GM13976 (cell line): ENCODE measurements around the gene TTC39B.

ENCODE experiments used
- DNase-seq: peaks from one replicate; pipeline ENCODE4 v3.0.0; 2012; ENCODE audit warnings: low spot score
- in situ Hi-C: fragments of 300-500 bp; cut with MboI; formaldehyde crosslinking; loops from one replicate; pipeline ENCODE4 v1.12.0; 2022; ENCODE audit warnings: low sequenced_read_pairs, mixed read lengths, inconsistent platforms; ENCODE audit not compliant: unreplicated experiment
- TF ChIP-seq, protein P1 (sequence below): IDR thresholded peaks from 2 replicates; pipeline ENCODE4 v1.5.1; 2012; ENCODE audit warnings: borderline replicate concordance, mild to moderate bottlenecking; ENCODE audit not compliant: insufficient read depth; ENCODE audit errors: extremely low read depth, missing control alignments, control extremely low read depth

Gene TTC39B

DNA sequence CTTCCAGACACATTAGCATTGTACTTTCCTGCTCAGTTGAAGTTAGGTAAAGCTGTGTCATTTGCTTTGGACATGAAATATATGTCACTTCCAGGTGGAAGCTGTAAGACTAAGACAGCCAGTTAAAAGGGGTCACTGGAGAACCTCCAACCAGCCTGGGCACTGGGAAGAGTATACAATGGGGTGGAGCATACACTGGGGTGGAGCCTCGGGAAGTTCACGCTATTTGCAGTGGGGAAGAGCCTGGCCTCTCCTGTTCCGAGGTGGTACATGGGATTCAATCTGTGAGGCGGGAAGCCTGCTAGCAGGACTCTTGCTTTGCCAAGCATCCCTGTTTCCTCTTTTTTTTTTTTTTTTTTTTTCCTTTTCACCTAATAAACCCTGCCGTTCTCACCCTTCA is 145.3 kb downstream of the TTC39B start:
- TF ChIP-seq, protein P1, sequence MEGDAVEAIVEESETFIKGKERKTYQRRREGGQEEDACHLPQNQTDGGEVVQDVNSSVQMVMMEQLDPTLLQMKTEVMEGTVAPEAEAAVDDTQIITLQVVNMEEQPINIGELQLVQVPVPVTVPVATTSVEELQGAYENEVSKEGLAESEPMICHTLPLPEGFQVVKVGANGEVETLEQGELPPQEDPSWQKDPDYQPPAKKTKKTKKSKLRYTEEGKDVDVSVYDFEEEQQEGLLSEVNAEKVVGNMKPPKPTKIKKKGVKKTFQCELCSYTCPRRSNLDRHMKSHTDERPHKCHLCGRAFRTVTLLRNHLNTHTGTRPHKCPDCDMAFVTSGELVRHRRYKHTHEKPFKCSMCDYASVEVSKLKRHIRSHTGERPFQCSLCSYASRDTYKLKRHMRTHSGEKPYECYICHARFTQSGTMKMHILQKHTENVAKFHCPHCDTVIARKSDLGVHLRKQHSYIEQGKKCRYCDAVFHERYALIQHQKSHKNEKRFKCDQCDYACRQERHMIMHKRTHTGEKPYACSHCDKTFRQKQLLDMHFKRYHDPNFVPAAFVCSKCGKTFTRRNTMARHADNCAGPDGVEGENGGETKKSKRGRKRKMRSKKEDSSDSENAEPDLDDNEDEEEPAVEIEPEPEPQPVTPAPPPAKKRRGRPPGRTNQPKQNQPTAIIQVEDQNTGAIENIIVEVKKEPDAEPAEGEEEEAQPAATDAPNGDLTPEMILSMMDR: no peak
- DNase-seq: no peak
- in situ Hi-C loops: no loop called here

DNA sequence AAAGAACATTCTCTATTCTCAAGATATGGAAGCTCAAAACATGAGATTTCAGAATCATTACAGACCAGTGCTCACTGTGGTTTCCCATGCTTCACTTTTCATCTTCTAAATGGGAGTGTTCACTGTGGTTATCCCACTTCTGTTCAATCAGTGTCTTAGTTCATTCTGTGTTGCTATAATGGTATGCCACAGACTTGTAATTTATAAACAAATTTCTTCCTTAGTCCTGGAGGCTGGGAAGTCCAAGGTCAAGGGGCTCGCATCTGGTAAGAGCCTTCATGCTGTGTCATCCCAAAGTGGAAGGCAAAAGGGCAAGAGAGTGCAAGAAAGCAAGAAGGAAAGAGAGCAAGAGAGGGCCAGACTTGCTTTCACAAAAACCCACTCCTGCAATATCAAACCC is 146.3 kb downstream of the TTC39B start:
- TF ChIP-seq, protein P1: no peak
- in situ Hi-C loops: no loop called here
- no peak for DNase-seq

DNA sequence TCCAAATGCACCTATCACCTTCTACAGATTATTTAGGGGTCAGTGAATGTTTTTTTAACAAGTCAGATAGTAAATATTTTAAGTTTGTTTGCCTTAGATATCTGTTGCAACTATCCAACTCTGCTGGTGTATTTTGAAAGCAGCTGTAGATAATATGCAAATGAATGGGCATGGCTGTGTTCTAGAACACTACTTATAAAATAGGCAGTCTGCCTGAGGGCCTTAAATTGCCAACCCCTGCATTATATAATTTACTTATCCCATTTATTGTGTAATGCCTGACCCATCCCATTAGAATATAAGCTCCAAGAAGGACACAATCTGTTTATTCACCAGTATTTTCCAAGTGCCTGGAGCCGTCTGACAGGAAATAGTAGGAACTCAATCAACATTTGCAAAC is 149.0 kb downstream of the TTC39B start:
- TF ChIP-seq, protein P1: no peak
- in situ Hi-C loops: no loop called here
- no peak for DNase-seq

DNA sequence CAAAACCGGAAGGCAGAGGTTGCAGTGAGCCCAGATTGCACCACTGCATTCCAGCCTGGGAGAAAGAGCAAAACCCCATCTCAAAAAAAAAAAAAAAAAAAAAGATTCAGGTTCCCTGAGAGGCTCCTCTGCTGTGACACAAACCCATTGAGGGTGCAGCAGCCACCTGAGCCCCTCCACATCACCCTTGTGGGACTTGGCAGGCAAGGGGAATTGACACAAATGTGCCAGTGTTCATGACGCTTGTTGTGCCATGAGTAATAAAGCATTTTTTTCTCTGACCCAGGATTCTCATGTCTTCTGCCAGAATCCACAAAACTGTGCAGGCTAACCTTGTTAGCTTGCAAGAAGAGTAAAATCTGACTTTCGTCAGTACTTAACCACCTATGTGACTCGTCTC is 149.6 kb downstream of the TTC39B start:
- TF ChIP-seq, protein P1: no peak
- in situ Hi-C loops: no loop called here
- no peak for DNase-seq

DNA sequence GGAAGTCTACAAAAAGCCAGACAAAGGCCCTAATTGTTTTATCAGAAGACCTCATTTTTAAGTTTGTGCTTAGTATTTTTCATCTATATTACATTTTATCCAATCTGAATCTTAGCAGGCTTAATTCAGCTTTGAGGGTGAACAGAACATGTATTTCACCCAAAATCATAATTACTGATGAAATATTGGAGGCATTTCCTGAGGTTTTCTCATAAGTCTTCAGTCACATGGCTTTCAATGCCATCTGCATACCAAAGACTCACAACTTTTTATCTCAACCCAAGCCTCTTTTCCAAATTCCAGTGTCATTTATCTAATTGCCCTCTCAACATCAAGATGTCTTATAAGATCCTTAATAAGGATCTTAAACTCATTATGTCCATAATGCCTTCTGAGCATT is 150.8 kb downstream of the TTC39B start:
- in situ Hi-C loops: no loop called here
- no peak for DNase-seq
- TF ChIP-seq, protein P1: no peak

DNA sequence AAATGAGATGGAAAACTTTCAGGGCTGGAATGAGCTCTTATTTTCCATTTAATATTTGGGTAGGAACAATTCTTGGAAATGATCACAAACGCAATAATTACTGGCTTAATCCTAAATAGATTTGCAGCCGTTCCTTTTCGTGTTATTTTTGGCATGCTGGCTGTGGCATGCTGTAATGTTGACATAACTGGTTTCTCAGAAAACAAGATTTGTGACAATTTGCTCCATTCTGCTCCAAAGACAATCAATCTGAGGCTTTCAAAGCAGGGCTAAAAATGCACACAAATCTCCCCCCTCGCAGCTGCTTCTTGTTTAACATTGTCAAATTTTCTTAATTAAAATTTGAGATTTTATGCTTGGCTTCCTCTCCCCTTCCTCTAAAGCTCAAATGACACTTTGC is 151.2 kb downstream of the TTC39B start:
- DNase-seq: no peak
- TF ChIP-seq, protein P1: no peak
- in situ Hi-C loops: no loop called here

DNA sequence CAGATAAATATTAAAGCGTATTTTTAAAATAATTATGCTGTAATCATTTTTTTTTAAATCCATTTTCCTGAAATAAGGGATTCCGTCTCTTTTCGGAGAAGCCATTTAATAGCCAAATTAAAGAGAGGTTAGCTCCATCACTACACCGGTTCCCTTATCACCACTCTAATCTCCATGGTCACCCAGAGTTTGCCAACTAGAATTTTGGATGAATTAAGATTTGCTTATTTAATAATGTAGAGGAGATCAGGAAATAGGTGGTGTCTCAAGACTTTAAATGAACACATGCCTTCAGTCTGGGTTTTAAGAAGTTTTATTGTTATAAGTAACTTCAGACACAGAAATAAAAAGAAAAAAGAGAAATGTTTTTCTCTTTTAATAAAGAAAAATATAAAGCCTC is 151.7 kb downstream of the TTC39B start:
- TF ChIP-seq, protein P1: no peak
- no peak for DNase-seq
- in situ Hi-C loops: no loop called here
